ENCODE results near the gene EIF2AK2.

GRCh38 chr2:37105150-37105549 is 51.6 kb downstream of the EIF2AK2 start:
- TF ChIP-seq ZBTB33 (IDR thresholded peaks at IDR 0.05) (no peak), POLR2A (IDR thresholded peaks at IDR 0.05; ENCODE audit: low read depth, low read length) (no peak), SIN3A (IDR thresholded peaks at IDR 0.05; ENCODE audit: low read depth, low read length) (no peak), CTCF (IDR thresholded peaks at IDR 0.05 in 2 of 3, conservative IDR thresholded peaks at IDR 0.05 in 1 of 3; ENCODE audit: control insufficient read depth in 2 of 3, extremely low read depth in 1 of 3, insufficient read depth in 1 of 3, low read depth in 3 of 3, low read length in 3 of 3) (no peak), ZBTB40 (IDR thresholded peaks at IDR 0.05; ENCODE audit: borderline replicate concordance) (no peak), POLR2AphosphoS5 (IDR thresholded peaks at IDR 0.05; ENCODE audit: low read length) (no peak), NFYA (IDR thresholded peaks at IDR 0.05; ENCODE audit: borderline replicate concordance, low read depth, low read length) (no peak), EZH2 (IDR thresholded peaks at IDR 0.05; ENCODE audit: borderline replicate concordance, control insufficient read depth, low read depth, low read length) (no peak), E2F4 (IDR thresholded peaks at IDR 0.05; ENCODE audit: low read depth, low read length) (no peak), KDM1A (IDR thresholded peaks at IDR 0.05; ENCODE audit: borderline replicate concordance) (no peak)

Data from GM12878 (cell line).